HG02870 (cell line): ENCODE measurements around the gene MLST8.
"Not testable (repeated sequence)": the region's sequence is repeated elsewhere in the genome, so short reads cannot be mapped to it uniquely, and the experiment has no call there.

Source experiments
- ATAC-seq: cut with Tn5 transposase; IDR thresholded peaks from one replicate; pipeline ENCODE4 v1.9.1; 2021; ENCODE audit warnings: mild to moderate bottlenecking, moderate library complexity; ENCODE audit not compliant: unreplicated experiment

Gene MLST8

DNA sequence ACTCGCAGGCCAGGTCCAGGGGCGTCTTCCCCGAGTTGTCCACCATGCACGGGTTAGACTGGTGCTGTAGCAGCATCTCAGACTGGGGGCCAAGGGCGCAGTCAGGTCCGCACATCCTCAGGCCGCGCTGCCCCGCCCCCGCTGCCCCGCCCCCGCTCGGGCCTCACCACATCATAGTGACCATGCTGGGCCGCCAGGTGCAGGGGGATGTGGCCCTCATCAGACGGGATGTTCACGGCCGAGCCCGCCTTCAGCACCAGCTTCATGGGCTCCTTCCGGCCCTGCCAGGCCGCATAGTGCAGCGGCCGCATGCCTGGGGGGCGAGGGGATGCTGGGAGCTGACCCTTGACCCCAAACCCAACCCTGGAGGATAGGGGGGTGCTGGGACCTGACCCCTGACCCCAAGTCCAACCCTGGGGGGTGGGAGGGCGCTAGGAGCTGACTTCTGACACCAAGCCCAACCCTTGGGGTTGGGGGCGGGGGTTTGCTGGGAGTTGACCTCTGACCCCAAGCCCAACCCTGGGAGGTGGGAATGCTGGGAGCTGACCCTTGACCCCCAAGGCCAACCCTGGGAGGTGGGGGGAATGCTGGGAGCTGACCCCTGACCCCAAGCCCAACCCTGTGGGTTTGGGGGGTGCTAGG, 15.9 kb upstream of the MLST8 start:
- no peak for ATAC-seq

DNA sequence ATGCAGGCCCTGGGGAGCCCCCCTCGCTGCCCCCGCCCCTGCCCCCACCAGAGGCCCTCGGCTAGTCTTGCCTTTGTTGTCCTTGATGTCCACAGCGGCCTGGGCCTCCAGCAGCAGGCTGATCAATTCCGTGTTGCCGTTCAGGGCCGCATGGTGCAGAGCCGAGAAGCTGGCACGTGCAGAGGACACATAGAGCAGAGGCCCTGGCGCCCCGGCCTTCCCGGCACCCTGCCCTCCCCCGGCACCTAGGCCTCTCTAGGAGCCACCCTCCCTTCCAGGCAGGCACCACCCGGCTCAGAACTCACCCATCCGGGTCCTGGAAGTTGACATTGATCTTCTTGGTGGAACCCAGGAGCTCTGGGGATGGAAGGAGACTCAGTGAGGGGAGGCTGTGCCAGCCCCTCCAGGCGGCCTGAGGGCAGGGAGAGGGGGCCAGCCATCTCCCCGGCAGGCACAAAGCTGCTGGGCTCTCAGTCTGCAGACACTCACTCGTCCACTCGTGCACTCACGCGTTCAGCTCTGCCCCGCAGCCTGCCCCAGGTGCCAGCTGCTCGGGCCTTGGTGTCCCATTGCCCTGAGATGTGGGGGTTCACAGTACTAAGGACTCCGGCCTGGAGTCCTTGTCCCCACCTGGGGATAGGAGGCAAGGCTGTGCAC, 15.1 kb upstream of the MLST8 start:
- no peak for ATAC-seq

DNA sequence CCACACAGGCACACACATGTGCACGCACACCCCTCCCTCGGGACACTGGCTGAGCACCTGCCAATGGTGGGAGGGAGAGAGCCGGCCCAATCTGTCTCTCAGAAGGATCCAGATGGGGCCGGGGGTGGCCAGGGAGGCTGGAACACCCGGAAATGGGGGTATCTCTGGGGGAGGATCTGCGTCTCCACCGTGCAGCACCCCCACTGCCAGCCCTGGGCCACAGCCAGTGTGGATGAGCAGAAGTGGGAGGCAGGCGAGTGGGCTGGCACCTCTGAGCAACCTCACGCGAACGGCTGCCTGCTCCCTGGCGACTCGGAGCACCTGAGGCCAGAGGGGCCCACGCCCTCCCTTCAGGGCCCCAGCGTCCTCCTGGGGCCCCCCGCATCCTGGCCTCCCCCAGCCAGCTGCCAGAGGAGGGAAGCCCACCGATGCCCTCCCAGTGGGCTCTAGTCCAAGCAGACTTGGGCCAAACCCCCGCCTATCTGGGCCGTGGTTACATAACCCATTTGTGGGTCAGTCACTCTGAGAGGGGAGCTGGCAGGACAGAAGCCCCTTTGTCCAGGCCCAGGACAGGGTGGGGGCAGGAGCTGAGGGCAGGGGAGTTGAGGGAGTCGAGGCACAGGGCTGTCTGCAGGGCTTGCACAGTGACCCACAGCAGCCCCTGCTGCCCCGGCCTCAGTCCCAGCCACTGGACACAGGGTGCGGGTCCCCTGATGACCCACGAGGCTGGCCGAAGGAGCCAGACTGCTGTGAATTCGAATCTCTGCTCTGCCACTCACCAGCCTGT, 14.4 kb upstream of the MLST8 start:
- ATAC-seq = no peak

DNA sequence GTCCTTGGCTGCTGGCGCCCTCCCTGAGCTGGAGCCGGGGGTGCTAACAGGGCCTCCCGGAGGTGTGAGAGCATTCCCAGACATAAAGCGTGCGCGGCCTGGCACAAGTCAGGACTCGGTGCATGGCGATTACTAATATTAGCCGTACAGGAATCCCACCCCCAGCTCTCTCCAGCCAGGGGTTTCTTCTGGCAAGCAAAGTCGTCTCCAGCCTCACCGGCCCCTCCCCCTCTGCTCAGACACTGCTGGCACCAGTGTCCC, 13.9 kb upstream of the MLST8 start:
- ATAC-seq = no peak

DNA sequence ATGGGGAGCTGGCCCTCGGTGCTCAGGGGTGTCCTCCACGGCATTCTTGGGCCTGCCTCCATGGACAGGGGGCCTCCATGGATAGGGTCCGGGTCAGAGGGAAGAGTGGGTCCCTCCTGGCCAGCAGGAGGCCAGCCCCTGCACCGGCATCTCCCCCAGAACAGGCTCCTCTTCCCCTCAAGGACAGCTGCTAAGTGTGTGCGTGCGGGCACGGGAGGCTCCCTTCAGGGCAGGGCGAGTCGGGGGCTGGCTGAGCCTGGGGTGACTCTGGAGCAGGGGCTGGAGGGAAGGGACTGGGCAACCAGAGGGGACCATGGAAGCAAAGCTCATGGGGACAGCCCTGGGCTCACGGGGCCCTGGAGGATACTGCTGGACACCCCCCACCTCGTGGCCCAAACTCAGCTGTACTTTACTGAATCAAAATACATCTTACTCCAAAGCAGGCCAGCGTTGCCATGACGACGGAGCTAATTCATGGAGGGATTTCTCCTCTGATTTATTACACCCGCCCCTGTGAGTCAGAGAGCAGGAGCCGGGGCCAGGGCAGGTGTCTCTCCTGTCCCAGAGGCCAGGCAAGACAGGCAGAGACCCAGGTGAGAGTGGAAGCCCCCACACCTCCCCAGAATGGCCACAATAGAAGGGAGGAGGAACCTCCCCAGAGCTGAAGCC, 11.0 kb upstream of the MLST8 start:
- no peak for ATAC-seq

DNA sequence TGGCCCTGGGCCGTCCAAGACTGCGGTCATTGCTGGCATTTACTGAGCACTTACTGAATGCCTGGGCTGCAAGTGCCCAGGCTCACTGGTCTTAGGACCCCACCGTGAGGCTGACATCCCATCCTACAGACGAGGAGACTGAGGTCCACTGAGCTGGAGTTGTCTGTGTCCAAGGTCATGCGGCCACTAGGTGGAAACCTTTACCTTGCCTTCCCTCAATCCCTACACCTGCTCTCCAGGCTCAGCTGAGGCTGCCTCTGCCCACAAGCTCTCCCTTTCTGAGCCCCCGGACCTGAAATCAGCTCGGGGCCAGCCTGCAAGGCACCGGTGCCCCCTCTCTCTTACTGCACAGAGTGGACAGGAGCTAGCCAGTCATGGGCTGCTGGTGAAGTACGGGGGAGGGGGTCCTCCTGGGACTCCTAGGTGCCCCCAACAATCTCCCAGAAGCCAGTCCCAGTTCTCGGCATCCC, 10.4 kb upstream of the MLST8 start:
- no peak for ATAC-seq

DNA sequence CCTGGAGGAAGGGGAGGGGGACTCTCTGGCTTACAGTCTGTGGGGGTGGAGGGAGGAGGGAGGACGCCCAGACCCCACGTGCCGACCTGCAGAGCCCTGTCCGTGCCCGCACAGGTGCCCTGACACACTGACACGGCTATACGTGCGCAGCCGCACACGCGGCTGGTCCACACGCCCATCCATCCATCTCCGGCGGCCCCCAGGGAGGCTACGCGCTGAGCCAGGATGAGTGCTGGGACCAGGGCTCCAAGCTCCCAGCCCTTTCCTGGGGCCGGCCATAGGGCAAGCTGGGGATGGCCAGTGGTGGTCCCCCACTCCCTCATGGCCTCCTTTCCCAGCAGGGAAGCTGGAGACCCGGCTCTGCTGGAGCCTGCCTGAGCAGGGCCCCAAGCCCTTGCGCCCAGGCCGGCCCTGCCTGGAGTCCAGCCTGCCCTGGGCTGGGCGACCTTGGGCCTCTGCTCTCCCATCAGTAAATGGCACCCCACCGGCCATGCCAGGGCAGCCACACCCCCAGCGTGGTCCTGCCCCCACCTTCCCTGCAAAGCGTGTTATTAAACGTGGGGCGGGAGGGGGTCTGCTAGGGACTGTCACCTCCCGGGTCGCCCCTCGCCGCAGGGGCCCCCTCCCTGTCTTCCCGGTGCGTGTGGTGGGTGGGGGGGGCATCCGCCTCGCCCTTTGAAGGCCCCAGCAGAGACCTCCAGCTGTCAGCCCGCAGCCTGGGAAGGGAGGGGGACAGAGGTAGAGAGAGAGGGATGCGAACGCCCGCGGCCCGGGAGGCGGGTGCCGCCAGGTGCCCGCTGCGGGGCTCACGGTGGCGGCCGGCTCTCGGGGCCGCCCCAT, 9.7 kb upstream of the MLST8 start:
- ATAC-seq = no peak

DNA sequence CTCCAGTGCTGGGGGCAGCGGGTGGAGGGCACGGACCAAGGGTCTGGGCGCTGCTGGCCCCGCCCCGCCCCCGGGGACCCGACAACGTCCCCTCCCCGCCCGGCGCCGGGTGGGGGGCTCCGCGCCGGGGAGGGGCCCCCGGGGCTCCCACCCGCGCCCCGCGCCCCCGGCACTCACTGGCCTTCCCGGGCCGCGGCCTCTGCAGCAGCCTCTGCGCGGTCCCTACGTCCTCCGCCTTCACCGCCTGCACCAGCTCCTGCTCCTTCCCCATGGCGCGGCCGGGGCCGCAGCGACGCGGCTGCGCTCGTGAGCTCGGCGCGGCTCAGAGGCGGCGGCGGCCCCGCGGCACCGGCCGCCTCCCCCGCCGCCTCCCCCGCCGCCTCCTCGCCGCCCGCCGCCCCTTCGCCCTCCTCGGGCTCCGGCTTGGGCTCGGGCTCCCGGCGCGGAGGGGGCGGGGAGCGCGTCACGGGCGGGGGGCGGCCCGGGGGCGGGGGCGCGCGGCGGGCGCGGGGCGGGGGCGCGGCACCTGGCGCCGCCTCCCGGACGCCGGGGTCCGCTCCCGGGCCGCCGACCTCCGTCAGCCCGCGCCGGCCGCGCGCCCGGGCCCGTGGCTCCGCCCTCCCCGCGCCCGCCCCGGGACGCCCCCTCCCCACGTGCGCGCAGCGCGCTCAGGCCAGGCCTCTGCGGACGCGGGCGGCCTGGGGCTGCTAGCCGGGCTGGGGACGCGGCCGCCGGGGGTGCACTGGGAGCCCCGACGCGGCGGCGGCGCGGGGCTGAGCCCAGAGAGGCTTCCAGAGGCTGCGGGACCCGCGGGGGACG, 8.9 kb upstream of the MLST8 start, which contains the start of gene CASKIN1:
Gene CASKIN1 (minus strand): TSS at position 444 of the 819 bp plus-strand sequence. CDS start 173 bp downstream, at position 271.
- no peak for ATAC-seq

DNA sequence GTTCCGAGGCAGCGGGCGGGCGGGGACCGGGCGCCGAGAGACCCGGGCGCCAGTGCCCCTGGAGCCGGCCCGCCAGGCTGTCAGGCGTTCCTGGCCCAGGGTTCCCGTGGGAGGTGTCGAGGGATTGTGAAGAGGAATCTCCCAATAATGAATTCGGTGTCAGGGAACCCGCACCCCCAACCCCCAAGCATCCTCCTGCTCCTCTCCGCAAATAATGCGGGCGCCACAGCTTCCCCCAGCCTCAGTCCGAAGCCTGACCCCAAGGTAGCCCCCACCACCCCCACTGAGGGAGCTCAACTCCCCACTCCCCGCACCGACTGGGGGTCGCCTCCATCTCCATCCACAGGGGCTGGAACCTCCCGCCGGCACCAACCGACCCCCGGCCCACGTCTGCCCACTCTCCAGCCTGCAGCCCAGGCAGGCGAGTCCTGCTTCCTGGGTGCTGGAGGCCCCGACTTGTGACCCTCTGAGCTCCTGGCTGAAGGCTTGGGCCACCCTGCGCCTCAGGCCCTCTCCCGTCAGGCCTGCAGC, 8.2 kb upstream of the MLST8 start:
- ATAC-seq = no peak

DNA sequence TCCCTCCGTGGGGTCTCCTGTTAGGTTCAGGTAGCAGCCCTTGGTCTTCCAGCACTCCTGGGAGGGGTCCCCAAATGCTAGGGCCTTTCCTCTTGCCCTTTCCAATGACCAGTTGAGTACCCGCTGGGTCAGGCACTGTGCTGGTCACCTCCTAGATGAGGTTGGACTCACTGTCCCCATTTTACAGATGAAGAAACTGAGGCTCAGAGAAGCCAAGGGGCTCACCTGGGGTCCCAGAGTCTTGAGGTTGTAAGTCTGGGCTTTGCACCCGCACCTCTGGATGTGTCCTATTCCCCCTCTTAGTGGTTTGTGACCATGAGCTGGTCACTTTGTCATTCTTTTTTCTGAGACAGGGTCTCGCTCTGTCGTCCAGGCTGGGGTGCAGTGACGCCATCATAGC, 7.5 kb upstream of the MLST8 start:
- no peak for ATAC-seq

DNA sequence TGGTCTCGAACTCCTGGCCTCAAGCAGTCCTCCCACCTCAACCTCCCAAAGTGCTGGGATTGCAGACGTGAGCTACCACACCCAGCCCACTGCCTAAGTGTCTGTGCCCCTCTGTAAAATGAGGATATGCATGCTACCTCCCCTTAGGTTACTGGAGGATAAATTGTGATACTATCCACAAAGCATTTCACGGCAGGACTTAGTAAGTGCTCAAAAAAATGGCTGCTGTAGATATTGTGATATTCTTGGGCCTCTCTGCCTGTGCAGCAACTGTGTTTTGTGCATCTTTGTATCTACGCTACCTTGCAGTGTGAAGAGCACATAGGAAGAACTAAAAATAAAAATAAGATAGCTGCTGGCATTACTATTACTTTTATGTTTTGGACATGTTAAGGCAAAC, 7.0 kb upstream of the MLST8 start:
- ATAC-seq = no peak

DNA sequence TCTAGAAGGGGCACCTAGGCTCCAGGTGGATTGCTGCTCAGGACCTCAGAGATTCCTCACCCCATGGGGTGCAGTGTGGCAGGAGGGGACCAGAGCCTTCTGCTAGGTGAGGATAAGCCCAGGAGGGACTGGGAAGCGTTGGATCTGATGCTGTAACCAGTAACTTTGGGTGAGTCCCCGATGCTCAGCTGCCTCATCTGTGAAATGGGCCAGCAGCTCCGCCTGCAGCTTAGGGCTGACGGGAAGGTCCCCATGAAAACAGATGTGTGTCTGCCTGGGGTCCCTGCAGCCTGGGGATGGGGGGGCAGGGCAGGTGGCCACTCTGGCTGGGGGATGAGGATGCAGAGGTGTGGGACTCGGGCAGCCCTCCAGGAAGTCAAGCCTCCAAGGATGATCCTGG, 6.2 kb upstream of the MLST8 start:
- no peak for ATAC-seq

DNA sequence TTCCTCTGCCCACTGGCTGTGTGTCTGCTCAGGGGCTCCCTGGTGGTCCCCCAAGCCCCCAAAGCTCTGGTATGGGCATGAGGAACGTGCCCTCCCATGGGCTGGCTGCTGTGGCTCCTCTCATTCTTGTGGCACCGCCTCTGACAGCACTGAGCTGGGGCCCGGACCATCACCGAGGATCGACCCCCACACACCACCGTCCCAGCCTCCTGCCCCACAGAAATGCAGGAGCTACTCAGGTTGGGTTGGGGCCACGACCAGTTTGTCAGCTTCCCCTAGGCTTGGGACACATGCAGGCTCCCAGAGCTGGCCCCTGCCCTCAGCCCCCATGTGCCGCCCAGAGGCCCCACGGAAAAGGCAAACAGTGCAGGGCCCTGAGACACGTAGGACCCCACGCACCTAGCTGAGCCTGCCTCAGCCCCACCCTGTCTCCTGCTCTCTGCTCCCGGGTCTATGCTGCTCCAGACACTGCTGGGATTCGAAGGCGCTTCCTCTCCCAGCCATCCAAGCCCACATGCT, 5.6 kb upstream of the MLST8 start:
- no peak for ATAC-seq

DNA sequence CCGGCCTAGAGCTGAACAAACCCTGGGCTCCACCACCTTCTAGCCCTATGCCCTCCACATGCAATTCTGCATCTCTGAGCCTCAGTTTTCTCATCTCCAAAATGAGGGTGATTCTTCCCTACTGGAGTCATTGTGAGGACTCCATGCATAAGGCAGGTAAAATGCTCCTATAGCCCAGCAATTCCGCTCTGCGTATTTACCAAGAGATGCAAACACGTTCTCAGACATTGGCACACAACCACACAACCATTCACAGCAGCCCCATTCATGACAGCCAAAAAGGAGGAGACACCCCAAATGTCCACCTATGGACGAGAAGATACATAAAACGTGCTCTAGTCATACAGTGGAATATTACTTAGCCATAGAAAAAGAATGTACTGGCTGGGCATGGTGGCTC, 4.9 kb upstream of the MLST8 start:
- no peak for ATAC-seq

DNA sequence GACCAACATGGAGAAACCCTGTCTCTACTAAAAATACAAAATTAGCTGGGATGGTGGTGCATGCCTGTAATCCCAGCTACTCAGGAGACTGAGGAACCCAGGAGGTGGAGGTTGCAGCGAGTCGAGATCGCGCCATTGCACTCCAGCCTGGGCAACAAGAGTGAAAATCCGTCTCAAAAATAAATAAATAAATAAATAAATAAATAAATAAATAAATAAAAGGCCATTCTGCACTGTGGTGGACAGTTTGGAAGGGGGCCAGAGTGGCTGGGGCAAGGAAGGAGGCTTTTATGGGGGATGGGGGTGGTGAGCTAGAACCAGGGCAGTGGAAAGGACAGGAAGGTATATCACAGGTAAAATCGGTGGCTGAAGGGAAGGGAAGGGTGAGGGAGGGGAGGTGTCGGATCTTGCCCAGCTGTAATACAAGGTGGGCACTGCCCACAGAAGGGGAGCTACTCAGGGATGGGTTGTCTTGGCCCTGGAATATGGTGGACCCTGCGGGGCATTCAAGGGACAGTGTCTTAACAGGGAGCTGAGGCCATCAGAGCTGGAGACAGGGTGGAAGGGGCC, 2.0 kb upstream of the MLST8 start:
- ATAC-seq = not testable (repeated sequence)

DNA sequence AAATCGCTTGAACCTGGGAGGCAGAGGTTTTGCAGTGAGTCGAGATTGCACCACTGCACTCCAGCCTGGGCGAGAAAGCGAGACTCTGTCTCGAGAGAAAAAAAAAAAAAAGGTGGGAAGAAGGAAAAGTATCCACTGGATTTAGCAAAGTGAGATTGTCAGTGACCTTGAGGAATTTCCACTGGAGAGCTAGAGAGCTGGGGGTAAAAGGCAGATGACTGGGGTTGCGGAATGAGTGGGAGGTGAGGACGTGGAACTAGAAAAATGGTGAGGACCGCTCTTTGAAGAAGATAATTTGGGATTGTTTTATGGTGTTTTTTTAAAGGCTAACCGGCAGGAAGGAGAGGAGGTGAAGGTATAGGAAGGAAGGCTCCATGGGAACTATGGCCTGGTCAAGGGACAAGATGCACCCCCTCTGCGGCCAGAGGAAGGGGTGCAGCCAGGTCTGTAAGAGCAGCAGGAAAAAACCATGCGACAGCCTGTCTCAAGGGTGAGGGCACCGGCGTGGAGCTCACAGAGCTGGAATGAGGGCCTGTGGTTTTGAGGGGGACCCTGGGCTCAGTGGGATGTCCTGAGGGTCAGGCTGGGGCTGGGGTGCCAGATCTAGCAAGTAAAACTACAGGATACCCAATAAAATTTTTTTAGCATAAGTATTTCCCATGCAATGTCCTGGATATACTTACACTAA, 694 bp upstream of the MLST8 start:
- no peak for ATAC-seq

DNA sequence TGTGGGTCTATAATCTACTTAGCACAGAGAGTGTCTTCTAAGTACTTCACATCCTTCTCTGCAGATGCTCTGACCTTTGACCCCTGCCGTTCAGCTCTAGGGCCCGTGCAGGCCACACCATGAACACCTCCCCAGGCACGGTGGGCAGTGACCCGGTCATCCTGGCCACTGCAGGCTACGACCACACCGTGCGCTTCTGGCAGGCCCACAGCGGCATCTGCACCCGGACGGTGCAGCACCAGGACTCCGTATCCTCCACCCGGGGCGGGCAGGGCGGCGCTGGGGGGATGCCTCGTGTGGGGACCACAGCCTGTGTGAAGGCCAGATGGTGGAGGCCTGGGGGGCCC, 686 bp downstream of the MLST8 start:
- ATAC-seq = no peak

DNA sequence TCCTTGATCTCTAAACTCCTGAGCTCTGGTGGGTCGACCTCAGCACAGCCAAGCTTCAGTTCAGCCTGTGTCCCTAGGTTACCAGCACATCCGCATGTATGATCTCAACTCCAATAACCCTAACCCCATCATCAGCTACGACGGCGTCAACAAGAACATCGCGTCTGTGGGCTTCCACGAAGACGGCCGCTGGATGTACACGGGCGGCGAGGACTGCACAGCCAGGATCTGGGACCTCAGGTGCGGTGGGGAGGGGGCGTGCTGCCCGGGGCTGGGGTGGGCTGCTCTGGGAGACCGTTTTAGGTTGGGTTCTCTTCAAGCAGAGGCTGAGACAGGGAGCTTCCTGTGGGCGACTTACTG, 1.1 kb downstream of the MLST8 start:
- no peak for ATAC-seq
